NT2/D1 (cell line): ENCODE results near the gene QRFP.

Experiments
- YY1 ChIP-seq: IDR thresholded peaks from 2 replicates; pipeline ENCODE4 v1.6.1; 2011; ENCODE audit not compliant: insufficient read length, insufficient read depth
- ZNF274 ChIP-seq: IDR thresholded peaks from 2 replicates; pipeline ENCODE4 v1.6.1; 2011; ENCODE audit warnings: mild to moderate bottlenecking, low read depth, low read length

- TF ChIP-seq ZNF274 = no peak
- TF ChIP-seq YY1 = no peak
These were observed 25.1 kb downstream of the QRFP start for GRCh38 chr9:130871395-130872062.
